IPS-15b (cell line): Measurements from ENCODE around the gene MYH9.

ENCODE experiments used
- H3K27me3 ChIP-seq: one replicate; pipeline ENCODE4 v1.6.1; 2013; ENCODE audit warnings: low read length; ENCODE audit not compliant: control insufficient read depth, insufficient read depth
- H3K36me3 ChIP-seq: one replicate; pipeline ENCODE4 v1.6.1; 2013; ENCODE audit warnings: low read length; ENCODE audit not compliant: control insufficient read depth, insufficient read depth
- H3K4me1 ChIP-seq: one replicate; pipeline ENCODE4 v1.6.1; 2013; ENCODE audit warnings: mild to moderate bottlenecking, low read length; ENCODE audit not compliant: control insufficient read depth, insufficient read depth
- H3K4me3 ChIP-seq: one replicate; pipeline ENCODE4 v1.5.1; 2013; ENCODE audit warnings: low read depth, low read length
- H3K9ac ChIP-seq: one replicate; pipeline ENCODE4 v1.6.1; 2013; ENCODE audit warnings: low read depth, mild to moderate bottlenecking, low read length
- H3K9me3 ChIP-seq: one replicate; pipeline ENCODE4 v1.6.1; 2013; ENCODE audit warnings: mild to moderate bottlenecking, low read length; ENCODE audit not compliant: control insufficient read depth, insufficient read depth

Gene MYH9

GRCh38 chr22:36239401-36240171 is 148.2 kb downstream of the MYH9 start, which contains the start of gene APOL2:
Gene APOL2, minus strand, starts transcription at chr22:36239527. Its CDS starts 6,365 bp downstream, at chr22:36233162.
- no peaks in the 10 kb centered on the region for H3K27me3 ChIP-seq
- peaks cover 13% of the 10 kb centered on the region for H3K4me1 ChIP-seq
- no peaks in the 10 kb centered on the region for H3K36me3 ChIP-seq
- no peaks in the 10 kb centered on the region for H3K9me3 ChIP-seq
- H3K4me3 ChIP-seq, result peak within 1 kb of the TSS; percentile 76
- H3K9ac ChIP-seq, result peak within 1 kb of the TSS; percentile 85

- Histone ChIP-seq H3K9ac (peak overlapping the region; percentile 85), H3K4me3 (peak overlapping the region; percentile 76), H3K9me3 (no peaks in the 10 kb centered on the region), H3K36me3 (no peaks in the 10 kb centered on the region), H3K4me1 (peaks cover 13% of the 10 kb centered on the region), H3K27me3 (no peaks in the 10 kb centered on the region)
Measured at GRCh38 chr22:36239150-36239400, 148.7 kb downstream of the MYH9 start.

GRCh38 chr22:36238373-36239149 is 149.2 kb downstream of the MYH9 start:
- Histone ChIP-seq H3K9me3 (no peaks in the 10 kb centered on the region), H3K27me3 (no peaks in the 10 kb centered on the region), H3K4me1 (peaks cover 13% of the 10 kb centered on the region), H3K36me3 (no peaks in the 10 kb centered on the region), H3K4me3 (peak overlapping the region; percentile 76), H3K9ac (peak overlapping the region; percentile 85)

GRCh38 chr22:36237462-36238372 is 150.1 kb downstream of the MYH9 start:
- H3K27me3 ChIP-seq, result no peaks in the 10 kb centered on the region
- no peak overlapping the region for H3K9ac ChIP-seq
- H3K36me3 ChIP-seq, result no peaks in the 10 kb centered on the region
- no peak overlapping the region for H3K4me3 ChIP-seq
- H3K4me1 ChIP-seq, result peaks cover 13% of the 10 kb centered on the region
- H3K9me3 ChIP-seq, result no peaks in the 10 kb centered on the region

- no peak overlapping the region for H3K4me3 ChIP-seq
- H3K9me3 ChIP-seq, result no peaks in the 10 kb centered on the region
- no peak overlapping the region for H3K9ac ChIP-seq
- peaks cover 13% of the 10 kb centered on the region for H3K4me1 ChIP-seq
- no peaks in the 10 kb centered on the region for H3K36me3 ChIP-seq
- H3K27me3 ChIP-seq, result no peaks in the 10 kb centered on the region
Measured at GRCh38 chr22:36236388-36237319, 151.1 kb downstream of the MYH9 start.

- no peaks in the 10 kb centered on the region for H3K36me3 ChIP-seq
- H3K27me3 ChIP-seq, result no peaks in the 10 kb centered on the region
- H3K9me3 ChIP-seq, result no peaks in the 10 kb centered on the region
- H3K4me1 ChIP-seq, result peaks cover 13% of the 10 kb centered on the region
- H3K4me3 ChIP-seq, result no peak overlapping the region
- no peak overlapping the region for H3K9ac ChIP-seq
Measured at GRCh38 chr22:36235585-36235984, 152.2 kb downstream of the MYH9 start.

GRCh38 chr22:36234919-36235318 is 152.8 kb downstream of the MYH9 start:
- H3K4me3 ChIP-seq, result no peak overlapping the region
- no peaks in the 10 kb centered on the region for H3K36me3 ChIP-seq
- no peak overlapping the region for H3K9ac ChIP-seq
- H3K27me3 ChIP-seq, result no peaks in the 10 kb centered on the region
- H3K4me1 ChIP-seq, result peaks cover 11% of the 10 kb centered on the region
- H3K9me3 ChIP-seq, result no peaks in the 10 kb centered on the region

- Histone ChIP-seq H3K27me3 (no peaks in the 10 kb centered on the region), H3K9me3 (no peaks in the 10 kb centered on the region), H3K9ac (no peak overlapping the region), H3K4me3 (no peak overlapping the region), H3K4me1 (peaks cover 6% of the 10 kb centered on the region), H3K36me3 (no peaks in the 10 kb centered on the region)
Measured at GRCh38 chr22:36234213-36234612, 153.6 kb downstream of the MYH9 start.

GRCh38 chr22:36233796-36234195 is 154.0 kb downstream of the MYH9 start:
- H3K27me3 ChIP-seq, result no peaks in the 10 kb centered on the region
- H3K9ac ChIP-seq, result no peak overlapping the region
- H3K9me3 ChIP-seq, result no peaks in the 10 kb centered on the region
- no peaks in the 10 kb centered on the region for H3K36me3 ChIP-seq
- peaks cover 3% of the 10 kb centered on the region for H3K4me1 ChIP-seq
- no peak overlapping the region for H3K4me3 ChIP-seq

GRCh38 chr22:36232715-36233401 is 154.9 kb downstream of the MYH9 start:
- Histone ChIP-seq H3K9ac (no peak overlapping the region), H3K9me3 (no peaks in the 10 kb centered on the region), H3K4me3 (no peak overlapping the region), H3K27me3 (no peaks in the 10 kb centered on the region), H3K36me3 (peaks cover 2% of the 10 kb centered on the region), H3K4me1 (no peaks in the 10 kb centered on the region)
